ENCODE results near the gene KRTAP10-5. TPM values are rescaled to one million over a fixed set of nuclear protein-coding genes. Genes with fewer than 3 reads are reported as not detected.

KRTAP10-5 gene
- total and polyA plus RNA-seq, 12 donors, result not detected

DNA sequence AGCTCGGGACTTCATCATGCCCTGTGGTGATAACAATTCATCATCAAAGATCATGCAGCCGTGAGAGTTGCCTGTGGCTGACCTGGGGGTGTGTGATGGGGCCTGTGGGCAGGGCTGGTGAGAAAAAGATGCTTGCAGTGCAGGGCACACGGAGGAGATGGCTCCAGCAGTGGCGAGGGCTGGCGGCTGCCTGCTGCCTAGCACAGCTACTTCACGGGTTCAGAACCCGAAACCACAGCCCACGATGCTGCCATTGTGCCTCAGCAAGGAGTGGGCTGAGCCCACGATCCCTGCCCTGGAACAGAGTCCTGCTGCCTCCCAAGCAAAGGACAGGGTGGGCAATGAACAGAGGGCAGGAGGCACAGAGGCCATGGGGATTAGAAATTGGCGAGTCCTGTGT, 45.9 kb upstream of the KRTAP10-5 start:
- no peaks in the 10 kb centered on the region for H3K36me3 ChIP-seq (replicated peaks in 1 of 2)
- intact Hi-C loops (cut with DNase I), result no loop called here
- H3K4me1 ChIP-seq (replicated peaks in 1 of 2), result no peaks in the 10 kb centered on the region
- no peaks in the 10 kb centered on the region for H3K27me3 ChIP-seq
- no peak for TF ChIP-seq POLR2A (IDR thresholded peaks at IDR 0.05)
- TF ChIP-seq, protein P1, sequence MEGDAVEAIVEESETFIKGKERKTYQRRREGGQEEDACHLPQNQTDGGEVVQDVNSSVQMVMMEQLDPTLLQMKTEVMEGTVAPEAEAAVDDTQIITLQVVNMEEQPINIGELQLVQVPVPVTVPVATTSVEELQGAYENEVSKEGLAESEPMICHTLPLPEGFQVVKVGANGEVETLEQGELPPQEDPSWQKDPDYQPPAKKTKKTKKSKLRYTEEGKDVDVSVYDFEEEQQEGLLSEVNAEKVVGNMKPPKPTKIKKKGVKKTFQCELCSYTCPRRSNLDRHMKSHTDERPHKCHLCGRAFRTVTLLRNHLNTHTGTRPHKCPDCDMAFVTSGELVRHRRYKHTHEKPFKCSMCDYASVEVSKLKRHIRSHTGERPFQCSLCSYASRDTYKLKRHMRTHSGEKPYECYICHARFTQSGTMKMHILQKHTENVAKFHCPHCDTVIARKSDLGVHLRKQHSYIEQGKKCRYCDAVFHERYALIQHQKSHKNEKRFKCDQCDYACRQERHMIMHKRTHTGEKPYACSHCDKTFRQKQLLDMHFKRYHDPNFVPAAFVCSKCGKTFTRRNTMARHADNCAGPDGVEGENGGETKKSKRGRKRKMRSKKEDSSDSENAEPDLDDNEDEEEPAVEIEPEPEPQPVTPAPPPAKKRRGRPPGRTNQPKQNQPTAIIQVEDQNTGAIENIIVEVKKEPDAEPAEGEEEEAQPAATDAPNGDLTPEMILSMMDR (IDR thresholded peaks at IDR 0.05), result no peak
- H3K27ac ChIP-seq, result no peak overlapping the region
- no peak overlapping the region for H3K4me3 ChIP-seq
- WGBS, 4 donors, result 67 to 73% (median 72%) methylated on average over 9 to 10 of the region's 10 CpGs
- peaks cover 0 to under 1% (median 0%) of the 10 kb centered on the region in 3 donors for H3K9me3 ChIP-seq (replicated peaks in 1 of 3)
- no peak for DNase-seq

DNA sequence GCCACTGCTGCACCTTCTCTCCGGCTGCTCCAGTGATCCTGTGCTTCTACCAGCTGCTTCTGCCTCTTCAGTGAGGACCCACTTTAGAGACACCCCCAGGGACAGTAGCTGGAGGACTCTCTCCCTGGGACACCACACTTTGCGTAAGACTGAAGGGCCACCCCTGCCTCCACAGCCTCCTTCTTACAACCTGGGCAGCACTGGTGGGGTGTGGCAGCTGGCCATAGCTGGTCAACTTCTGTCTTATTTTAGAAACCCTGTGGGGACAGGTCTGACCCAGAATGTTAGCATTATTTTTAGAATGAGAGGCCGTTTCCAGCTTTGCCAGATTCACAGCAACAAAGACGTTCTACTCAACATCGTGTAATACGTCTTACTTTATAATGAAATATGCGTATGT, 45.4 kb upstream of the KRTAP10-5 start:
- H3K4me3 ChIP-seq, result no peak overlapping the region
- intact Hi-C loops (cut with DNase I), result no loop called here
- H3K27ac ChIP-seq, result no peak overlapping the region
- 82 to 90% (median 87%) methylated on average over 7 of the region's 7 CpGs for WGBS, 4 donors
- H3K36me3 ChIP-seq (replicated peaks in 1 of 2), result no peaks in the 10 kb centered on the region
- TF ChIP-seq, protein P1 (IDR thresholded peaks at IDR 0.05), result no peak
- no peaks in the 10 kb centered on the region for H3K4me1 ChIP-seq (replicated peaks in 1 of 2)
- no peaks in the 10 kb centered on the region for H3K27me3 ChIP-seq
- no peaks in the 10 kb centered on the region for H3K9me3 ChIP-seq (replicated peaks in 1 of 3)
- no peak for DNase-seq

DNA sequence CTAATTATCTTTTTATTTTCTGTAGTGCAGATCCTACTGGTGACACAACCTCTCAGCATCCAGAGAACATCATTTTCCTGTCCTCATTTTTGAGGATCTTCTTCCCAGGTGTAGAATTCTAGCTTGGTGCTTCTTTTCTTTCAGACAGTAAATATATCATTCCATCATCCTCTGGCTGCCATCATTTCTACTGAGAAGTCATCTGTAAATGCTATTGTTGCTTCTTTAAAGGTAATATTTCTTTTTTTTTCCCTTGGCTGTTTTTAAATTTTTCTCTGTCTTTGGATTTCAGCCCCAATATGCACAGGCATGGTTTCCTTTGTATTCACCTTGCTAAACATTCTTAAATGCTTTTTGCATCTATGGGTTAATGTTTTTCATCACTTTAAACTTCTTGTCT, 43.2 kb upstream of the KRTAP10-5 start:
- TF ChIP-seq, protein P1 (IDR thresholded peaks at IDR 0.05), result no peak
- no peak for TF ChIP-seq POLR2A (IDR thresholded peaks at IDR 0.05)
- intact Hi-C loops (cut with DNase I), result no loop called here
- DNase-seq, result no peak
- no peaks in the 10 kb centered on the region for H3K9me3 ChIP-seq (replicated peaks in 1 of 3)
- no peaks in the 10 kb centered on the region for H3K36me3 ChIP-seq (replicated peaks in 1 of 2)
- no peak overlapping the region for H3K27ac ChIP-seq
- H3K4me3 ChIP-seq, result no peak overlapping the region
- no peaks in the 10 kb centered on the region for H3K4me1 ChIP-seq (replicated peaks in 1 of 2)
- H3K27me3 ChIP-seq, result no peaks in the 10 kb centered on the region

DNA sequence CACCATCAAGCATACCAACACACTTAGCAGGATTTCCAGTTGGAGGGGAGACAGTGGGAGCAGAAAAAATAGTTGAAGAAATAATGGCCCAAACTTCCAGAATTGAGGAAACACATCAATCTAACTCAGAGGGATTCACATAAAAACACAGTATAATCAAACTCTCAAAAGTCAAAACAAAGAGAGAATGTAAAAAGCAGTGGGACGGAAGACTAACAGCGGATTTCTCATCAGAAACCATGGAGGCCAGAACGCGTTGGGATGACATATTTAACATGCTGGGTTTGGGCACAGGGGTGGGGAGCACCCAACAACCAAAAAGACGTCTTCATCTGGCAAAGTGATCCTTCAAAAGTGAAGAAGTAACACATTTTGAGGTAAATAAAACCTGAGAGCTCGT, 39.5 kb upstream of the KRTAP10-5 start:
- WGBS, 4 donors, result 79 to 83% (median 81%) methylated on average over 6 of the region's 6 CpGs

More for the DNA sequence above, 39.5 kb upstream of the KRTAP10-5 start:
- H3K36me3 ChIP-seq (replicated peaks in 1 of 2), result no peaks in the 10 kb centered on the region
- intact Hi-C loops (cut with DNase I), result no loop called here
- no peak overlapping the region for H3K4me3 ChIP-seq
- DNase-seq, result no peak
- TF ChIP-seq, protein P1 (IDR thresholded peaks at IDR 0.05), result no peak
- no peak for TF ChIP-seq POLR2A (IDR thresholded peaks at IDR 0.05)
- H3K27me3 ChIP-seq, result no peaks in the 10 kb centered on the region
- no peaks in the 10 kb centered on the region for H3K9me3 ChIP-seq (replicated peaks in 1 of 3)
- no peaks in the 10 kb centered on the region for H3K4me1 ChIP-seq (replicated peaks in 1 of 2)
- H3K27ac ChIP-seq, result no peak overlapping the region

Measured in adrenal gland (tissue), 12 donors.